HepG2 (cell line): ENCODE results near the gene WNT2B.

Experiments
- JUN ChIP-seq: sonication (generic); formaldehyde crosslinking; IDR thresholded peaks from 2 replicates; pipeline ENCODE4 v1.4.0; 2020; ENCODE audit warnings: mild to moderate bottlenecking, missing genetic modification reagents
- PCBP2 ChIP-seq: fragments of 200-400 bp; formaldehyde crosslinking; optimal IDR thresholded peaks from 2 replicates; pipeline ENCODE3; 2018; ENCODE audit warnings: low read length, low read depth; ENCODE audit not compliant: poor library complexity, severe bottlenecking
- POLR2A ChIP-seq, 2 experiments: IDR thresholded peaks; 2 replicates each; pipeline ENCODE4 v1.6.1; 2011; ENCODE audit warnings: low read depth in 2 of 2, low read length in 2 of 2, mild to moderate bottlenecking in 1 of 2, moderate library complexity in 1 of 2; ENCODE audit not compliant: insufficient read depth in 1 of 2
- REST ChIP-seq, 2 experiments: IDR thresholded peaks; 2 replicates each; pipeline ENCODE4 v1.6.1; 2011 to 2012; ENCODE audit warnings: low read length in 2 of 2, borderline replicate concordance in 1 of 2, low read depth in 1 of 2, mild to moderate bottlenecking in 1 of 2, moderate library complexity in 1 of 2
- TRIM24 ChIP-seq: sonication (generic); formaldehyde crosslinking; IDR thresholded peaks from 2 replicates; pipeline ENCODE4 v1.8.0; 2022; ENCODE audit warnings: mild to moderate bottlenecking, missing genetic modification reagents
- ZNF431 ChIP-seq: sonication (generic); formaldehyde crosslinking; IDR thresholded peaks from 2 replicates; pipeline ENCODE4 v1.9.0; 2022; ENCODE audit warnings: missing genetic modification reagents, low read depth, mild to moderate bottlenecking, borderline replicate concordance
- ZNF567 ChIP-seq: sonication (generic); formaldehyde crosslinking; IDR thresholded peaks from 2 replicates; pipeline ENCODE4 v1.8.1; 2023; ENCODE audit warnings: mild to moderate bottlenecking, missing genetic modification reagents, borderline replicate concordance
- ZNF609 ChIP-seq: sonication (generic); formaldehyde crosslinking; IDR thresholded peaks from 2 replicates; pipeline ENCODE4 v1.4.0; 2020; ENCODE audit warnings: mild to moderate bottlenecking, missing genetic modification reagents, borderline replicate concordance

GRCh38 chr1:112540226-112540794 is 31.5 kb downstream of the WNT2B start:
- no peak for TF ChIP-seq TRIM24 (CRISPR knock-in tag)
- no peak for TF ChIP-seq POLR2A (IDR thresholded peaks at IDR 0.05; ENCODE audit: insufficient read depth in 1 of 2, low read depth in 2 of 2, low read length in 2 of 2)
- TF ChIP-seq REST (IDR thresholded peaks at IDR 0.05; ENCODE audit: borderline replicate concordance in 1 of 2, low read depth in 1 of 2, low read length in 2 of 2) = no peak
- TF ChIP-seq PCBP2 = no peak
- no peak for TF ChIP-seq ZNF567 (CRISPR knock-in tag)
- TF ChIP-seq JUN (CRISPR knock-in tag) = no peak
- no peak for TF ChIP-seq ZNF431
- no peak for TF ChIP-seq ZNF609
